HFFc6 (cell line): ENCODE data around the gene UBE2V1. TPM values are rescaled to one million over a fixed set of nuclear protein-coding genes. Genes with fewer than 3 reads are reported as not detected.
A peak's percentile ranks its signal among the peaks of the same experiment; 100 is the strongest.

Experiments used
- DNase-seq: peaks from one replicate; pipeline ENCODE4 v3.0.0-alpha.2; 2018
- H3K27ac Mint-ChIP-seq: 2 replicates; pipeline ENCODE4 v1.8.0; 2020; ENCODE audit warnings: mild to moderate bottlenecking, mixed read lengths
- H3K27me3 Mint-ChIP-seq: 2 replicates; pipeline ENCODE4 v1.8.0; 2021; ENCODE audit warnings: mild to moderate bottlenecking, moderate library complexity, mixed read lengths; ENCODE audit not compliant: insufficient read depth
- H3K36me3 Mint-ChIP-seq: 2 replicates; pipeline ENCODE4 v1.8.0; 2021; ENCODE audit warnings: low read depth, mixed read lengths
- H3K4me1 Mint-ChIP-seq: 2 replicates; pipeline ENCODE4 v1.8.0; 2020; ENCODE audit warnings: low read depth, mixed read lengths
- H3K4me3 Mint-ChIP-seq: 2 replicates; pipeline ENCODE4 v1.8.0; 2020; ENCODE audit warnings: mild to moderate bottlenecking, moderate library complexity, mixed read lengths
- H3K9me3 Mint-ChIP-seq: 2 replicates; pipeline ENCODE4 v1.8.0; 2020; ENCODE audit warnings: mild to moderate bottlenecking, mixed read lengths
- CTCF ChIP-seq: fragments of 200-600 bp; sonication (generic); IDR thresholded peaks from 2 replicates; pipeline ENCODE4 v1.5.0; 2021; ENCODE audit warnings: antibody characterized with exemption, mild to moderate bottlenecking
- total RNA-seq, 6 experiments: library from RNA; stranded (reverse); fragmentation: NEBNext Ultra II Directional; extraction: Animal tissue kit (Norgen Biotek cat#: 25700); gene quantifications; 2 replicates in 1 of 6; 3 replicates in 5 of 6; pipeline ENCODE4 v1.2.3, GENCODE V29; 2021

Gene UBE2V1
- total RNA-seq, 6 experiments from 2014 or later, result 192 to 242 (median 210) TPM

- Mint-ChIP-seq H3K9me3 (no peaks in the 10 kb centered on the region), H3K4me1 (peaks cover 26% of the 10 kb centered on the region), H3K36me3 (no peaks in the 10 kb centered on the region), H3K4me3 (no peak overlapping the region), H3K27me3 (peaks cover 3% of the 10 kb centered on the region), H3K27ac (no peak overlapping the region)
- TF ChIP-seq CTCF, result no peak
- no peak for DNase-seq
Observed at GRCh38 chr20:50049442-50050026, 63.4 kb downstream of the UBE2V1 start.

- H3K4me3 Mint-ChIP-seq, result peak overlapping the region; percentile 37; the same call in 1 of the 2 replicates
- H3K27ac Mint-ChIP-seq, result peak overlapping the region; percentile 67; the same call in 1 of the 2 replicates
- H3K4me1 Mint-ChIP-seq, result peaks cover 26% of the 10 kb centered on the region
Observed at GRCh38 chr20:50048420-50049166, 64.4 kb downstream of the UBE2V1 start.

GRCh38 chr20:50044353-50044960, 68.5 kb downstream of the UBE2V1 start:
- TF ChIP-seq CTCF, result no peak
- Mint-ChIP-seq H3K36me3 (no peaks in the 10 kb centered on the region), H3K27me3 (no peaks in the 10 kb centered on the region), H3K9me3 (no peaks in the 10 kb centered on the region), H3K4me1 (peaks cover 32% of the 10 kb centered on the region), H3K4me3 (no peak overlapping the region), H3K27ac (no peak overlapping the region)
- no peak for DNase-seq

More at GRCh38 chr20:50048420-50049166, 64.4 kb downstream of the UBE2V1 start:
- no peak for DNase-seq
- Mint-ChIP-seq H3K36me3 (no peaks in the 10 kb centered on the region), H3K9me3 (no peaks in the 10 kb centered on the region), H3K27me3 (no peaks in the 10 kb centered on the region; the same call in none of the 2 replicates)
- no peak for TF ChIP-seq CTCF

- Mint-ChIP-seq H3K27ac (no peak overlapping the region), H3K36me3 (no peaks in the 10 kb centered on the region), H3K27me3 (no peaks in the 10 kb centered on the region), H3K4me3 (no peak overlapping the region), H3K9me3 (no peaks in the 10 kb centered on the region), H3K4me1 (peaks cover 30% of the 10 kb centered on the region)
- TF ChIP-seq CTCF, result no peak
- DNase-seq, result no peak
Observed at GRCh38 chr20:50043573-50044352, 69.2 kb downstream of the UBE2V1 start.
